SK-N-SH treated with all-trans-retinoic acid at 6 μM for 48 hours (cell line): ENCODE measurements around the gene SLC41A1.

Experiments used
- RARB ChIP-seq: fragments of 250-450 bp; sonication (Bioruptor Pico); IDR thresholded peaks from 2 replicates; pipeline ENCODE4 v1.8.0; 2021; ENCODE audit warnings: mild to moderate bottlenecking, moderate library complexity
- SNAI2 ChIP-seq: fragments of 250-450 bp; sonication (Bioruptor Pico); IDR thresholded peaks from 2 replicates; pipeline ENCODE4 v1.5.0; 2020; ENCODE audit warnings: mild to moderate bottlenecking, moderate library complexity

DNA sequence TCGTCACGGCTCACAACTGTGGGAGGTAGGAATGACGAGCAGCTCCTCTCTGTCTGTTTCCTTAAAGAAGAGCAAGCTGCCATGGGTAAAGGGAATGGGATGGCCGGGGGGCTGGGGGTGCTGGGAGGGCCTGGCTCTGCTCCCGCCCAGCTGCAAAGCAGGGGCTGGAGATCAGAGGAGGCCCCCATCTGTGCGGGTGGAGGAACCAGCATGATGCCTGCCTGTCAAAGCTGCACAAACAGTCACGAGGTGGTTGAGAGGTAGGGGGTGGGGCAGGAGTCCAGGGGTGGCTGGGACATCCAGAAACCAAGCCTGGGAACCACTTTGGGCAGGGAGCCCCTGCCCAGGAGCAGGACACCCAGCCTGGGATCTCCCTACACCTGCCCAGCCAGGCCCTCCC is 12.6 kb downstream of the SLC41A1 start:
- TF ChIP-seq RARB = no peak
- TF ChIP-seq SNAI2 (CRISPR knock-in tag) = no peak
